MCF 10A (cell line): ENCODE results near the gene KIF1A. TPM values are rescaled to one million over a fixed set of nuclear protein-coding genes. Genes with fewer than 3 reads are reported as not detected.

Experiments used
- BruUV-seq: library from RNA; stranded (reverse); fragments of 400-500 nt; replicated peaks from 2 replicates; lab custom pipeline; 2021; lab: Mats Ljungman, UMichigan
- CTCF ChIA-PET: fragments of 300-600 bp; sonication (Branson Sonifier 250); formaldehyde crosslinking; extraction: SDS; loops from one replicate; lab custom pipeline; 2021; ENCODE audit warnings: antibody characterized with exemption, inconsistent platforms; lab: Yijun Ruan, JAX
- POLR2A ChIA-PET: fragments of 300-600, 350-650 bp; sonication (Branson Sonifier 250); formaldehyde crosslinking; extraction: SDS; loops from one replicate; lab custom pipeline; 2020; ENCODE audit warnings: antibody characterized with exemption, inconsistent platforms; lab: Yijun Ruan, JAX
- DNase-seq: peaks from one replicate; pipeline ENCODE4 v3.0.0-alpha.2; 2018; ENCODE audit not compliant: unreplicated experiment
- H3K27ac Mint-ChIP-seq: one replicate; pipeline ENCODE4 v1.8.0; 2022; ENCODE audit warnings: mild to moderate bottlenecking, low read depth, mixed read lengths; ENCODE audit not compliant: unreplicated experiment
- H3K27me3 Mint-ChIP-seq: one replicate; pipeline ENCODE4 v1.8.0; 2022; ENCODE audit warnings: mixed read lengths; ENCODE audit not compliant: insufficient read depth, unreplicated experiment
- H3K36me3 Mint-ChIP-seq: one replicate; pipeline ENCODE4 v1.8.0; 2022; ENCODE audit warnings: mild to moderate bottlenecking, moderate library complexity, mixed read lengths; ENCODE audit not compliant: insufficient read depth, unreplicated experiment
- H3K4me1 Mint-ChIP-seq: one replicate; pipeline ENCODE4 v1.8.0; 2022; ENCODE audit warnings: mixed read lengths; ENCODE audit not compliant: insufficient read depth, unreplicated experiment
- H3K4me3 Mint-ChIP-seq: one replicate; pipeline ENCODE4 v1.8.0; 2022; ENCODE audit warnings: mild to moderate bottlenecking, moderate library complexity, mixed read lengths; ENCODE audit not compliant: unreplicated experiment
- H3K9me3 Mint-ChIP-seq: one replicate; pipeline ENCODE4 v1.8.0; 2022; ENCODE audit warnings: mixed read lengths; ENCODE audit not compliant: unreplicated experiment
- intact Hi-C: fragments of 100-400 bp; cut with micrococcal nuclease; formaldehyde crosslinking; loops from 2 replicates; pipeline ENCODE4 v1.14.1; 2022
- total RNA-seq: library from RNA; stranded (reverse); gene quantifications from 2 replicates; pipeline ENCODE4 v1.2.3, GENCODE V29; 2022
- TF ChIP-seq, protein P1 (sequence below): fragments of 200-600 bp; IDR thresholded peaks from one replicate; pipeline ENCODE4 v1.8.0; 2022; ENCODE audit warnings: antibody characterized with exemption, mild to moderate bottlenecking; ENCODE audit not compliant: unreplicated experiment

The KIF1A gene
- total RNA-seq, 1 experiment from 2014 or later, result not detected

DNA sequence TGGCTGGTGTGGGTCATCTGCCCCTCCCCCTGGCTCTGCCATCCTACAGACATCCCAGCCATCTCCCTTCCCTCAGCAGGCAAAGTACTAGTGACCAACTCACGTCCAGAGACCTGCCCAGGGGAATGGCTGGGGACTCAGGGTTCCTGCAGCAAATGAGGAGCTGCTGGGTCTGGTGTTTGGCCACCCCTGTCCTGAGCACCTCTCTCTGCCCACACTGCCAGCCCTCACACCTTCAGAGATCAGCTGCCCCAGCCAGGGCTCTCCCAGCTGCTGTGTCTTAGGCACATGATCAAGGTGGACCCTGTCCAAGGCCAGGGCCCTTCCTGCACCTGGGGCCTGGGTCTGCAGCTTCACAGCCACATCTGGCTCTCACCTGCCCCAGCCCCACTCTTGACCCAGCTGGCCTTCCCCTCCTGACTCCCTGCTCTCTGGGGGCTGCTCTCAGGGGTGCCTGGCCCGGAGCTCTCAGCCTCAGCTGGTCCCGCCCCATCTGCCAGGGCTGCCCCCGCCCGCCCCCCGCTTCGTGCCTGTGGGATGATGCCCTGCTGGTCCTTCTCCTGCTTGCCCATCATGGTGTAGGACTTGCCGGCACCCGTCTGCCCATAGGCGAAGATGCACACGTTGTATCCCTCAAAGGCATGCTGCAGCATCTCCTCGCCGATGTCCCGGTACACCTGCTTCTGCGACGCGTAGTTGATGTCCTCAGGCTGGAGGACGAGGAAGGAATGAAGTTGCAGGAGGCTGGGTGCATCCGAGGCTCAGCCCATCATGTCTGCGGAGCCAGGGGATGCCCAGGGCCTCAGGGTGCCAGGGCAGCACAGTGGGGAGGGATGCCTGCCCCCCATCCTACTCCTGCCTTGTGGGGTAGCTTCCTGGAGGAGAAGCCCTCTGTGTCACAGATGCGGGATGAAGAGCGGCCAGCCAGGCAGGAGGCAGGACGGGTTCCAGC is 32.2 kb downstream of the KIF1A start:
- ChIA-PET CTCF (interaction anchor here (0.6 kb wide), 1 partner anchor 110 kb away, joined by 3 read pairs; no protein-coding TSS in a partner anchor), POLR2A (no interaction called here)
- Mint-ChIP-seq H3K27me3 (peaks cover 17% of the 10 kb centered on the region), H3K27ac (no peak overlapping the region), H3K4me3 (no peak overlapping the region), H3K36me3 (no peaks in the 10 kb centered on the region), H3K9me3 (no peaks in the 10 kb centered on the region), H3K4me1 (no peaks in the 10 kb centered on the region)
- no peak for DNase-seq
- no TSS peak for BruUV-seq
- TF ChIP-seq, protein P1, sequence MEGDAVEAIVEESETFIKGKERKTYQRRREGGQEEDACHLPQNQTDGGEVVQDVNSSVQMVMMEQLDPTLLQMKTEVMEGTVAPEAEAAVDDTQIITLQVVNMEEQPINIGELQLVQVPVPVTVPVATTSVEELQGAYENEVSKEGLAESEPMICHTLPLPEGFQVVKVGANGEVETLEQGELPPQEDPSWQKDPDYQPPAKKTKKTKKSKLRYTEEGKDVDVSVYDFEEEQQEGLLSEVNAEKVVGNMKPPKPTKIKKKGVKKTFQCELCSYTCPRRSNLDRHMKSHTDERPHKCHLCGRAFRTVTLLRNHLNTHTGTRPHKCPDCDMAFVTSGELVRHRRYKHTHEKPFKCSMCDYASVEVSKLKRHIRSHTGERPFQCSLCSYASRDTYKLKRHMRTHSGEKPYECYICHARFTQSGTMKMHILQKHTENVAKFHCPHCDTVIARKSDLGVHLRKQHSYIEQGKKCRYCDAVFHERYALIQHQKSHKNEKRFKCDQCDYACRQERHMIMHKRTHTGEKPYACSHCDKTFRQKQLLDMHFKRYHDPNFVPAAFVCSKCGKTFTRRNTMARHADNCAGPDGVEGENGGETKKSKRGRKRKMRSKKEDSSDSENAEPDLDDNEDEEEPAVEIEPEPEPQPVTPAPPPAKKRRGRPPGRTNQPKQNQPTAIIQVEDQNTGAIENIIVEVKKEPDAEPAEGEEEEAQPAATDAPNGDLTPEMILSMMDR, result no peak
- intact Hi-C loops, result no loop called here

DNA sequence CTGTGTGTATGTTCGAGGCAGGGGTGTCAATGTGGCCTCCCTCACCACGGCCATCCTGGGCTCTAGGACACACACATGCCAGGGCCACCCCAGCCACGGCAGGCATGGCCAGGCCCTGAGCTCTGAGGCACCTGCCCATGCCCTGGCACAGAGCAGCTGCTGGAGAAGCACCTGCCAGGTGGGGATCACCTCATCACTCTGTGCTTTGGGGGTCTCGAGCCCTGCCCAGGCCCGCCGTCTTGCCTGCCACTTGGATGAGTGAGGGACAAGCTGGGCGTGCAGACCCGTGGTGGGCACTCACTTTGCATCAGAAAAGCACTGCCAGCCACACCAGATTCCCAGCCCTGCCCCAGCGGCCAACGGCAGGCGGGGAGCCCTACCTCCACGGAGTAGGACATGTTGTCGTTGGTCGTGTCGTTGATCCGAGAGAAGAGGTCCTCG is 33.1 kb downstream of the KIF1A start:
- ChIA-PET CTCF (no interaction called here), POLR2A (no interaction called here)
- no peaks in the 10 kb centered on the region for H3K36me3 Mint-ChIP-seq
- DNase-seq, result no peak
- no peaks in the 10 kb centered on the region for H3K4me1 Mint-ChIP-seq
- H3K27me3 Mint-ChIP-seq, result peaks cover 17% of the 10 kb centered on the region
- intact Hi-C loops, result no loop called here
- H3K9me3 Mint-ChIP-seq, result no peaks in the 10 kb centered on the region
- H3K27ac Mint-ChIP-seq, result no peak overlapping the region
- BruUV-seq, result no TSS peak
- H3K4me3 Mint-ChIP-seq, result no peak overlapping the region
- TF ChIP-seq, protein P1, result no peak

DNA sequence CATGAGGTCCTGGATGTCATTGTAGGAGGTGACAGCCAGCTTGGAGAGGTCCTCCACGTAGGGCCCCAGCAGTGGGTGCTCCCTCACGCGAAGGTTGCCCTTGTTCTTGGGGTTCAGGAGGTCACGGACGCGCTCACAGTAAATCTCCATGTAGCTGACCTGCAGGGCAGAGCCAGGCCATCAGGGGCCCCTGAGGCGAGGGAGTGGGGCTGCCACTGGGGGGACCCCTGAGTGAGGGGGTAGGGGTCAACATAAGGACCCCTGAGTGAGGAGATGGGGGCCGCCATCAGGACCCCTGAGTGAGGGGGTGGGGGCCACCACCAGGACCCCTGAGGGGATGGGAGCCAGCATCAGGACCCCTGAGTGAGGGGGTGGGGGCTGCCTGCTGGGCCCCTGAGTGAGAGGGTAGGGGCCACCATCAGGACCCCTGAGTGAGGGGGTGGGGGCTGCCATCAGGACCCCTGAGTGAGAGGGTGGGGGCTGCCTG is 33.6 kb downstream of the KIF1A start:
- no TSS peak for BruUV-seq
- H3K4me3 Mint-ChIP-seq, result no peak overlapping the region
- DNase-seq, result no peak
- H3K36me3 Mint-ChIP-seq, result no peaks in the 10 kb centered on the region
- H3K27me3 Mint-ChIP-seq, result peaks cover 17% of the 10 kb centered on the region
- no peaks in the 10 kb centered on the region for H3K4me1 Mint-ChIP-seq
- TF ChIP-seq, protein P1, result no peak
- no peak overlapping the region for H3K27ac Mint-ChIP-seq
- CTCF ChIA-PET, result no interaction called here
- H3K9me3 Mint-ChIP-seq, result no peaks in the 10 kb centered on the region
- POLR2A ChIA-PET, result no interaction called here
- intact Hi-C loops, result no loop called here
